ENCODE results near the gene PTPDC1.
A peak's percentile ranks its signal among the peaks of the same experiment; 100 is the strongest.

Gene PTPDC1

DNA sequence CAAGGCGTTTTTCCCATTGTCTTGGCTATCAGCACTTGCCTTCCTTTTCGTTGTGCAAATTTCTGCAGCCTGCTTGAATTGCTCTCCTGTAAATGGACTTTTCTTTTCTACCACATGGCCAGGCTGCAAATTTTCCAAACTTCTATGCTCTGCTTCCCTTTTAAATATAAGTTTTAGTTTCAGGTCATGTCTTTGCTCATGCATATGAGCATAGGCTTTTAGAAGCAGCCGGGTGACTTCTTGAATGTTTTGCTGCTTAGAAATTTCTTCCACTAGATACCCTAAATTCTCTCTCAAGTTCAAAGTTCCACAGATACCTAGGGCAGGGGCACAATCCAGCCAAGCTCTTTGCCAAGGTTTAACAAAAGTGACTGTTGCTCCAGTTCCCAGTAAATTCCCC lies 22.4 kb upstream of the PTPDC1 start:
- TF ChIP-seq CTCF (IDR thresholded peaks at IDR 0.05) = no peak
- Histone ChIP-seq H3K4me3 (no peak overlapping the region), H3K27ac (no peak overlapping the region)
- no peak for DNase-seq (ENCODE audit: low spot score)

GRCh38 chr9:94065535-94065961 lies 18.7 kb upstream of the PTPDC1 start:
- peak; percentile 75 for TF ChIP-seq CTCF (IDR thresholded peaks at IDR 0.05)
- peak overlapping the region; percentile 9 to 37 for H3K27ac ChIP-seq
- DNase-seq (ENCODE audit: low spot score) = peak; percentile 78
- no peak overlapping the region for H3K4me3 ChIP-seq

GRCh38 chr9:94068257-94068656 lies 16.0 kb upstream of the PTPDC1 start:
- no peak overlapping the region for H3K4me3 ChIP-seq
- no peak for DNase-seq (ENCODE audit: low spot score)
- no peak overlapping the region for H3K27ac ChIP-seq
- TF ChIP-seq CTCF (IDR thresholded peaks at IDR 0.05) = no peak

- H3K4me3 ChIP-seq = no peak overlapping the region
- no peak for DNase-seq (ENCODE audit: low spot score)
- no peak overlapping the region for H3K27ac ChIP-seq
- TF ChIP-seq CTCF (IDR thresholded peaks at IDR 0.05) = no peak
Measured at GRCh38 chr9:94076557-94076956, 7.7 kb upstream of the PTPDC1 start.

- H3K27ac ChIP-seq = no peak overlapping the region
- no peak for TF ChIP-seq CTCF (IDR thresholded peaks at IDR 0.05)
- DNase-seq (ENCODE audit: low spot score) = no peak
- H3K4me3 ChIP-seq = no peak overlapping the region
Measured at GRCh38 chr9:94078086-94078485, 6.2 kb upstream of the PTPDC1 start.

DNA sequence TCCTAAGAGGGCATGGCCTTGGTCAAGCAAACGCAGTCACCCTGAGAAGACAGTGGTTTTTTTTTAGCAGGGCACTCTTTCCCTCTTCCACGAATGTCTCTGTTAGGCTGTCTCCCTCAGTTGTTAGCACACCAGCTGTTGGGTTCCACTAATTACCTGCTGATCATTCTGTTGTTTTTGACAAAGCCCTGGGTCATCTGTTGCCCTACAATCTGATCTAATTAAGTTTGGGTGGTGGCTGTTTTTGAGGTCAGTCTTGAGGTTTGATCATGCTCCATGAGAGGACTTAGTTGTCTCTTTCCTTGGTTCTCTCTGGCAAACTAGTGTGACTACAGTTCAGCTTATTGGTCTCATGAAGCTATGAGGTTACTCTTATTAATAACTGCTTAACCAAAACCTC lies 5.0 kb upstream of the PTPDC1 start:
- Histone ChIP-seq H3K4me3 (no peak overlapping the region), H3K27ac (no peak overlapping the region)
- no peak for TF ChIP-seq CTCF (IDR thresholded peaks at IDR 0.05)
- no peak for DNase-seq (ENCODE audit: low spot score)

DNA sequence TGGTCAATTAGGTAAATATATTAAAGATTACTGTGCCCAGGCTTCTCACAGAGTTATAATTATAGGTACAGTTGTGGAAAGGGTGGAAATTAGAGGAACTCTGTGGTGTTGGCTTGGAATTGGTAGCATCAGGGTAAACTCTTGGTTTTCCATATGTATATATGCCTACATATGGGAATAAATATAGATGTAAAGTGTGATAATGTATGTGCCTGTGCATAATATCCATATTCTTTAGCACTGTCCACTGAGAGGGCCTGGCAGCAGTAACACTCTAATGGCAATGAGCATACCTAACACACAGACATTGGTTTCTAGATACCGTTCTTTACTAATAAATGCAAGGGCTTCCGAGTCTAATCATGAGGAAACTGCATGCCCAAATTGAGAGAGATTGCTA lies 4.0 kb upstream of the PTPDC1 start:
- TF ChIP-seq CTCF (IDR thresholded peaks at IDR 0.05) = no peak
- no peak overlapping the region for H3K4me3 ChIP-seq
- DNase-seq (ENCODE audit: low spot score) = no peak
- no peak overlapping the region for H3K27ac ChIP-seq
